AG08395 (cell line): Measurements from ENCODE around the gene RHBDD3.

Experiments used
- DNase-seq: peaks from one replicate; pipeline ENCODE4 v3.0.0; 2012; ENCODE audit warnings: mixed read lengths, low spot score

The RHBDD3 gene

GRCh38 chr22:29269731-29270474 is 2.1 kb upstream of the RHBDD3 start:
- DNase-seq, result no peak

GRCh38 chr22:29269230-29269604 is 1.4 kb upstream of the RHBDD3 start:
- DNase-seq, result no peak

DNA sequence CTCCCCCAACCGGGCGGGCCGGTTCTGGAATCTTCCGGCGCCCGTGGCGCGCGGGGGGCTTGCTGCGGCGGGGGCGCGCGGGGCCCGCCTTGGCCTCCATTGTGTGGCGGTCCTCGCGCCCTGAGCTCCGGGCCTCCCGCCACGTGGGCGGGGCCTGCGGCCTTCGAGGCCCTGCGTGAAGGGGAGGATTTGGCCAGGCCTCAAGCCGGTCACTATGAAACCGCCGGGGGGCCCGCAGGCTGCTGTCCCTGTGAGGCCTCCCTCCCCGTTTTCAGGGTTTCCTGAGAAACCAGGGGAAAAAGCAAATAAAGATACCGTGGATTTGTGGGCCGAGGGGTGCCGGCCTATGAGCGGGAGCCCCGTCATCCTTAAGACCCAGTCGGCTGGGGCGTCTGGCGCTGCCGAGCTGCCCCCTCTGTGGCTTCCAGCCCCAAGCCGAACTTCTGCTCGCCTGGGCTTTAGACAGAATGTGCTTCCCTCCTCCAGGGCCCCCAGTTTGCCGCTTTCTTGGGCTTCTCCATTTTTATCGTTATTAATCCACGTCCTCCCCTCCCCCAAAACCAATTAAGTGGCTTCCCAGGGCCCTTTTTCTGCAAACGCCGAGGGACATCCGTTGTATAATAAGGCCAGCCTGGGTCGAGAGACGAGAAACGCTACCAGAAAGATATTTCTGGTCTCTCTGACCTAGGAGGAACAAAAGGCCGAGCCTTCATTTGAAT is 889 bp upstream of the RHBDD3 start:
- peak; percentile 72 for DNase-seq

DNA sequence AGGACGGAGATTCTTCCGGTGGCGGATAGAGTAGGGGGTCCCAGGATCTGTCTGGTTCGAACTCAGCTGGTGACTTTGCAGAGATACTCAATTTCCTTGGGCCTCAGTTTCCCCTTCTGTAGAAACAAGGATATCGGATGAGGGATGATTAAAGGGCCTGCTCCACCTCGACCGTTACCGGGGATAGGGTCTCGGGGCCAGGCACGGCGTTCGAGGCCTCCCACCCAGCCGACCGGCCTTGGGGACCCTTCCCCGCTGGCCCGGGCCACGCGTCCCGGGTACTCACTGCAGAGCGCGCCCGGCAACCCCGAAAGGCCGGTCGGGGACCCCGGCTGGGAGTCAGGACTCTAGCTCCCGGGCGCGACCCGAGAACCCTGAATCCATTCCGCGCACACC is 321 bp downstream of the RHBDD3 start:
- DNase-seq, result no peak

- no peak for DNase-seq
Measured at GRCh38 chr22:29266564-29267461, 968 bp downstream of the RHBDD3 start.

DNA sequence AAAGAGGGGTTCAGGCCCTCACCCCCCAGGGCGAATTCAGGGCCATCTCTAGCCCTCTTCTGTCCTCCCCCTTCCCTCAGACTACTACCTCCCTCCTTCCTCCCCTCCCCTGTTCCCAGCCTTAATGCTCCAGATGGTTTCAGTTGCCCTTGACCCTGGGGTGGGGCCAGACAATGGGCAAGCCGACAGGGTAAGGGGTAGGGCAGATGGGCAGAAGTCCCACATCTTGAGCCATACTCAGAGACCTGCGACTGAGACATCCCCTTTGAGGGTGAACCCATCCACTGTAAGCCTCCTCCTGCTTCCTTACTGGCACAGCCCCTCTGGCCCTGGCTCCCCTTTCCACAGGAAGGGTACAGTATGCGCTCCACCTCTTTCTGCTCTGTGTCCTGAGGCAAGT is 1.9 kb downstream of the RHBDD3 start:
- DNase-seq, result no peak

DNA sequence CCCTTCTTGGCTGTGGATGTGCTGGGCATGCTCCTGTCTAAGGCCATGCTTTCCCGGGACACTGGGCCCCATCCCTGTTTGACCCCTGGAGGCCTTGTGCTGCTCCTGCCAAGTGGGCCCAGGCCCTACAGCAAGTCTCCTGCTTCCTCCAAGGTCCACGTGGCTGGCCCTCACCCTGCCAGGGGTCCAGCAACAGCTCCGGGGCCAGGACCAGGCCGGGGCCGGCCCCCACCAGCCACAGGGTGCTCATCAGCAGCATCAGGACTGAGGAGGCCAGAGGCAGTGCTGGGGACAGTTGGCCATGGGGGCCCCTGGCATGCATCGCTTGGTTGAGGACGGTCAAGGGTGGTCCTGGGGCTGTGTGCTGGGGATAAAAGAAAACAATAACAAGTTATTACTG is 2.5 kb downstream of the RHBDD3 start:
- no peak for DNase-seq

GRCh38 chr22:29263791-29264276 is 3.9 kb downstream of the RHBDD3 start:
- no peak for DNase-seq

- DNase-seq, result no peak
Measured at GRCh38 chr22:29260601-29261315, 7.0 kb downstream of the RHBDD3 start.

GRCh38 chr22:29260031-29260560 is 7.7 kb downstream of the RHBDD3 start:
- DNase-seq, result no peak

DNA sequence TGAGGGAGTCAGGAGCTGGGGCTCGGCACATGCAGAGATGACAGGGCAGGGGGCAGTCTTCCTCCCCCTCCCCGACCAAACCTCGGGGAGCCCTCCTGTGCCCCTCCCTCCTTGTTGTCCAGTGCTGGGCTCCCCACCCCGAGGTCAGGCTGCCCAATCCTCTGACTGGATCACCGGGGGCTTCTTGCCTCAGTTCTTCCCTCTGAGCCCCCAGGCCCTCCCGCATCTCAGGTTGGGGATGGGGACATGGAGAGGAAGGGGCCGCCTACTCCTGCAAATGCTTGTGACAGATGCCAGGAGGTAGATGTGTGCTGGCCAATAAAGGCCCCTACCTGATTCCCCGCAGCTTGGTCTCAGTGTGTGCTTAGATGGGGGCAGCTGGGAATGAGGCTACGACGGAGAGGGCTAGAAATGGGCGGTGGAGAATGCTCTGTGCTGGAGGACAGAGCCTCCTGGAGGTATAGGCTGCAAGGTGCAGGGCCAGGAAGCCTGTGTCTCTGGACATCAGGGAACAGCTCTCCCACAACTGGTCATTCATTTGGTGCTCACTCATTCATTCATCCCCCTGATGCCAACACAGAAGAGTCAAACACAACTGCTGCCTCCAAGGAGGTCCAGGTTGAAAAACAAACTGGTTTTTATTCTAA is 8.4 kb downstream of the RHBDD3 start:
- DNase-seq, result no peak

DNA sequence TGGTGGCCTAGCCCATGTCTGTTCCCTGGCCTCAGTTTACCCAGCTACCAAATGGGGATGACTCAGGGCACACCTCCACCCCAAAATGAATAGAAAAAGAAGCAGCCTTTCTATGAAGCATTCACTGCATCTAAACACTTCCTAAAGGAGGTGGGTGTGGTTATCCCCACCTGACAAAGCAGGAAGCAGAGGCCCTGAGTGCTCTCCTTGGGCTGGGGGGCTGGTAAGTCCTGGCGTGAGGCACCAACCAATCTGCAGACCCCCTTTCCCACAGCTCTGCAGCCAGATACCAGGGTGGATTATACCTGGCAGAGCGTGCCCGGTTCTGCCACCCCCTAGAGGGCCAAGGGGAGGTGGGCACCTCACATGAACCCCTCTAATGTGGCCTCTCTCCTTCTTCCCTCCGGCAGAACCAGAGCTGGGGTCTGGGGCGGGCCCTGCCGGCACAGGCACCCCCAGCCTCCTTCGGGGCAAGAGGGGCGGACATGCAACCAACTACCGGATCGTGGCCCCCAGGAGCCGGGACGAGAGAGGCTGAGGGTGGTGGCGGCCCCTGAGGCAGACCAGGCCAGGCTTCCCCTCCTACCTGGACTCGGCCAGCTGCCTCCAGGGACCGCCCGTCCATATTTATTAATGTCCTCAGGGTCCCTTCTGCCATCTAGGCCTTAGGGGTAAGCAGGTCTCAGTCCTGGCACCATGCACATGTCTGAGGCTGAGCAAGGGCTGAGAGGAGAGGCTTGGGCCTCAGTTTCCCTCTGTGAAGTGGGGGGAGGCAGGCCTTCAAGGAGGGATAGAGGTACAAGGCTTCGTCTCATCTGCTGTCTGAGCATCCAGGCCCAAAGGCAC is 9.2 kb downstream of the RHBDD3 start:
- DNase-seq, result no peak

- no peak for DNase-seq
Measured at GRCh38 chr22:29257751-29258181, 10.0 kb downstream of the RHBDD3 start.

- no peak for DNase-seq
Measured at GRCh38 chr22:29256606-29257325, 11.0 kb downstream of the RHBDD3 start.

GRCh38 chr22:29255064-29255621 is 12.6 kb downstream of the RHBDD3 start:
- DNase-seq, result no peak

DNA sequence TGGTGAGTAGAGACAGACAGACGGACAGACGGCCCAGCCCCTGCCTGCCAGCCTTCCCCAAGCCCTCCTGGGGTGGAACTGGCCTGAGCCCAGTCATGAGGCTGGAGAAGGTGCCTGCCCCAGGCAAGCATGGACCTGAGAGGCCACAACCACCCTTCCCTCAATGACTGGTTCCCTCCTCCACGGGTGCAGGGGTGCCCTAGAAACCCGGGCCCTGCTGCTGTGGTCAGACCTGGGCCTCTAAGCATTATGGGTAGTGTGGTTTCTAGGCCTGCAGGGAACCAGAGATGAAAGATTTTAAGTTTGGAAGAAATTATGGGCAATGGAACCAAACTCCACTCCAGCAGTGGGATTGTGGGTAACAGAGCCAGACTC is 13.5 kb downstream of the RHBDD3 start:
- no peak for DNase-seq

DNA sequence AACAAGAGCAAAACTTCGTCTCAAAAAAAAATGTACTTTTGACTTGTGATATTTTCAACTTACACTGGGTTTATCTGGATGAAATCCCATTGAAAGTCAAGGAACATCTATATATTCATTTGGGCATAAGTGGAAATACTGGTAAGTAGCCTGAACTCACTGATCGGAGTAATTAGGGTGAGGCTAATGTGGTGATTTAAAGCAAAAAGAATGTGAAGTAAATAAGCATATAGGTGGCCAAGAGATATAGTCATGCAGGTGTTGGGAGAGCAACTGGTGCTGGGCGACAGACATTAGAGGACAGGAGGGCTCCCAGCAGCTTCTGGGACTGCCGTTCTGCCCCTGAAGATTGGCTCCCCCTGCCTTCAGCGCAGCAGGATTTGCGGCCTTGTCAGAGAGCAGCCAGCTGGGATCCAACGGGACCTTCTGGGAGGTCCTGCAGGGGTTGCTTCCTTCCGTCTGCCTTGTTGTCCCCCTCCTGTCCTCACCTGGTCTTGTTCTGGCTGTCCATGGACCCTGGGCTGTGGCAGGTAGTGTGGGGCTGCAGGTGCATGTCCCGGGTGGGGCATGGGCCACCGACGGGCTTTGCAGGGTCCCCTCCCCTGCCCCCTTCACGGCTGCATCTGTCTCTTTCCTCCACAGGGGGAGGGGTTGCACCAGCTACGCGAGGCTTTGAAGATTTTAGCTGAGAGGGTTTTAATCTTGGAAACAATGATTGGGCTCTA is 14.1 kb downstream of the RHBDD3 start:
- DNase-seq, result no peak
